Fibroblast of lung (primary cell): Measurements from ENCODE around the gene CHRNA3. TPM values are rescaled to one million over a fixed set of nuclear protein-coding genes. Genes with fewer than 3 reads are reported as not detected.

Source experiments
- DNase-seq, 2 donors: peaks; one replicate each; pipeline versions ENCODE4 v3.0.0 to v3.0.0-alpha.2; 2010; ENCODE audit warnings: low read depth in 2 of 2
- H2AFZ ChIP-seq: 2 replicates; pipeline ENCODE4 v1.5.1; 2012; ENCODE audit warnings: low read length, control low read depth, inconsistent platforms
- H3K27ac ChIP-seq: 2 replicates; pipeline ENCODE4 v1.5.1; 2011; ENCODE audit warnings: low read length, control low read depth; ENCODE audit not compliant: insufficient read depth
- H3K27me3 ChIP-seq: 2 replicates; pipeline ENCODE4 v1.5.1; 2011; ENCODE audit warnings: mild to moderate bottlenecking, low read length; ENCODE audit not compliant: control insufficient read depth, insufficient read depth
- H3K36me3 ChIP-seq: 2 replicates; pipeline ENCODE4 v1.5.1; 2011; ENCODE audit warnings: low read length; ENCODE audit not compliant: control insufficient read depth, insufficient read depth
- H3K4me1 ChIP-seq: 2 replicates; pipeline ENCODE4 v1.5.1; 2011; ENCODE audit warnings: low read length; ENCODE audit not compliant: control insufficient read depth, insufficient read depth; ENCODE audit errors: extremely low read depth
- H3K4me2 ChIP-seq: 2 replicates; pipeline ENCODE4 v1.5.1; 2011; ENCODE audit warnings: low read length, control low read depth; ENCODE audit not compliant: insufficient read depth; ENCODE audit errors: extremely low read depth
- H3K4me3 ChIP-seq, 4 experiments: fragments of 200-600 bp in 1 of 4; sonication (generic) in 1 of 4; replicated peaks in 1 of 4; 2 replicates each; pipeline ENCODE4 v1.5.1; 2011 to 2016; ENCODE audit warnings: low read length in 4 of 4, low read depth in 3 of 4, mild to moderate bottlenecking in 3 of 4, control low read depth in 2 of 4, inconsistent platforms in 1 of 4, mixed read lengths in 1 of 4; ENCODE audit not compliant: insufficient read depth in 1 of 4; ENCODE audit errors: control extremely low read depth in 1 of 4
- H3K79me2 ChIP-seq: 2 replicates; pipeline ENCODE4 v1.5.1; 2012; ENCODE audit warnings: mild to moderate bottlenecking, low read length, inconsistent platforms; ENCODE audit not compliant: control insufficient read depth, insufficient read depth
- H3K9ac ChIP-seq: 2 replicates; pipeline ENCODE4 v1.5.1; 2011; ENCODE audit warnings: mild to moderate bottlenecking, low read length, control low read depth; ENCODE audit not compliant: insufficient read depth
- H3K9me3 ChIP-seq: 2 replicates; pipeline ENCODE4 v1.5.1; 2012; ENCODE audit warnings: low read depth, low read length; ENCODE audit not compliant: control insufficient read depth, insufficient read depth
- H4K20me1 ChIP-seq: 2 replicates; pipeline ENCODE4 v1.5.1; 2011; ENCODE audit warnings: low read length; ENCODE audit not compliant: control insufficient read depth, insufficient read depth; ENCODE audit errors: extremely low read depth
- CTCF ChIP-seq, 2 donors: IDR thresholded peaks in 1 of 2; conservative IDR thresholded peaks in 1 of 2; 1 replicate in 1 of 2; 2 replicates in 1 of 2; pipeline ENCODE4 v1.5.1; 2011 to 2012; ENCODE audit warnings: low read length in 2 of 2, control low read depth in 1 of 2, inconsistent platforms in 1 of 2, low read depth in 1 of 2, mild to moderate bottlenecking in 1 of 2
- EZH2 ChIP-seq: IDR thresholded peaks from 2 replicates; pipeline ENCODE4 v1.5.1; 2012; ENCODE audit warnings: low read length, control low read depth, mild to moderate bottlenecking; ENCODE audit errors: missing control alignments
- polyA plus RNA-seq, 2 donors: library from polyadenylated mRNA; depleted of rRNA in 1 of 2; stranded (reverse) in 1 of 2; unstranded in 1 of 2; fragments of >200 nt; gene quantifications; 2 replicates each; pipeline ENCODE4 v1.2.1, GENCODE V29; 2011 to 2012; ENCODE audit warnings: missing spikeins in 1 of 2
- total RNA-seq: library from RNA; depleted of rRNA; stranded (reverse); fragments of >200 nt; gene quantifications from 2 replicates; pipeline ENCODE4 v1.2.1, GENCODE V29; 2014

CHRNA3 gene
- total and polyA plus RNA-seq, 2 donors (not counting 1 experiment from before 2014, with no cell fraction given): not detected

GRCh38 chr15:78605680-78606079 lies 15.1 kb downstream of the CHRNA3 start:
- DNase-seq: no peak
- TF ChIP-seq CTCF (conservative IDR thresholded peaks at IDR 0.05 in 1 of 2, IDR thresholded peaks at IDR 0.05 in 1 of 2; ENCODE audit: low read depth in 1 of 2, low read length in 2 of 2): no peak
- no peak for TF ChIP-seq EZH2
- H3K4me2 ChIP-seq: no peak overlapping the region
- H2AFZ ChIP-seq: no peak overlapping the region
- H3K9ac ChIP-seq: no peak overlapping the region
- H3K36me3 ChIP-seq: no peaks in the 10 kb centered on the region
- no peak overlapping the region for H3K27ac ChIP-seq
- H3K79me2 ChIP-seq: no peaks in the 10 kb centered on the region
- H3K9me3 ChIP-seq: no peaks in the 10 kb centered on the region
- H3K27me3 ChIP-seq: no peaks in the 10 kb centered on the region
- H4K20me1 ChIP-seq: no peaks in the 10 kb centered on the region
- H3K4me3 ChIP-seq: no peak overlapping the region
- H3K4me1 ChIP-seq: no peaks in the 10 kb centered on the region

DNA sequence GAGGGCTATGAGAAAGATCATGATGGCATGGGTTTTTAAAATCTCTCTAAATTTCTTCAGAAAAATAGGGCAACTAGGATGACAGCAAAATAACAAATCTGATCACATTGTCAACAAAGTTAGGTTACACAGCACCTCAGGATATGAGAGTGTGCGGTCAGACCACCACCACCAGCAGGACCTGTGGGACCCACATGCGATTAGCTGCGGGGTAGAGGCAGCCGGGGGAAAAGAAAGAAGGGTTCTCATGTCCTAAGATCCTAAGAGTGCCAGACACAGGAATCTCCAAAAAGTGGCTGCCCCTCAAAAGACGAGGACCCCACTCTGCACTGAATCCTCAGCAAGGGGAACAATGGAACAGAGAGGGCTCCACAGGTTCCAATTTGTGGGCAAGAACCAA lies 15.6 kb downstream of the CHRNA3 start:
- TF ChIP-seq CTCF (conservative IDR thresholded peaks at IDR 0.05 in 1 of 2, IDR thresholded peaks at IDR 0.05 in 1 of 2; ENCODE audit: low read depth in 1 of 2, low read length in 2 of 2) (no peak), EZH2 (no peak)
- no peaks in the 10 kb centered on the region for H3K27me3 ChIP-seq
- H3K27ac ChIP-seq: no peak overlapping the region
- no peaks in the 10 kb centered on the region for H3K36me3 ChIP-seq
- H2AFZ ChIP-seq: no peak overlapping the region
- H3K79me2 ChIP-seq: no peaks in the 10 kb centered on the region
- H4K20me1 ChIP-seq: no peaks in the 10 kb centered on the region
- DNase-seq: no peak
- no peak overlapping the region for H3K9ac ChIP-seq
- no peaks in the 10 kb centered on the region for H3K4me1 ChIP-seq
- no peak overlapping the region for H3K4me2 ChIP-seq
- no peak overlapping the region for H3K4me3 ChIP-seq
- no peaks in the 10 kb centered on the region for H3K9me3 ChIP-seq

- no peak for DNase-seq
- no peak overlapping the region for H3K9ac ChIP-seq
These were observed 16.4 kb downstream of the CHRNA3 start for GRCh38 chr15:78604420-78604819.

More at GRCh38 chr15:78604420-78604819, 16.4 kb downstream of the CHRNA3 start:
- no peak overlapping the region for H2AFZ ChIP-seq
- H4K20me1 ChIP-seq: no peaks in the 10 kb centered on the region
- H3K4me2 ChIP-seq: no peak overlapping the region
- no peaks in the 10 kb centered on the region for H3K27me3 ChIP-seq
- no peak overlapping the region for H3K27ac ChIP-seq
- TF ChIP-seq CTCF (conservative IDR thresholded peaks at IDR 0.05 in 1 of 2, IDR thresholded peaks at IDR 0.05 in 1 of 2; ENCODE audit: low read depth in 1 of 2, low read length in 2 of 2) (no peak), EZH2 (no peak)
- H3K4me3 ChIP-seq: no peak overlapping the region
- H3K79me2 ChIP-seq: no peaks in the 10 kb centered on the region
- H3K4me1 ChIP-seq: no peaks in the 10 kb centered on the region
- no peaks in the 10 kb centered on the region for H3K36me3 ChIP-seq
- H3K9me3 ChIP-seq: no peaks in the 10 kb centered on the region
